DMS114 treated with DMSO at 0.1 percent for 48 hours (cell line): ENCODE results near the gene PRPSAP2.

ENCODE experiments used
- DNase-seq: peaks from one replicate; lab custom pipeline; 2025; ENCODE audit not compliant: unreplicated experiment; lab: John Stamatoyannopoulos, UW

PRPSAP2 gene

DNA sequence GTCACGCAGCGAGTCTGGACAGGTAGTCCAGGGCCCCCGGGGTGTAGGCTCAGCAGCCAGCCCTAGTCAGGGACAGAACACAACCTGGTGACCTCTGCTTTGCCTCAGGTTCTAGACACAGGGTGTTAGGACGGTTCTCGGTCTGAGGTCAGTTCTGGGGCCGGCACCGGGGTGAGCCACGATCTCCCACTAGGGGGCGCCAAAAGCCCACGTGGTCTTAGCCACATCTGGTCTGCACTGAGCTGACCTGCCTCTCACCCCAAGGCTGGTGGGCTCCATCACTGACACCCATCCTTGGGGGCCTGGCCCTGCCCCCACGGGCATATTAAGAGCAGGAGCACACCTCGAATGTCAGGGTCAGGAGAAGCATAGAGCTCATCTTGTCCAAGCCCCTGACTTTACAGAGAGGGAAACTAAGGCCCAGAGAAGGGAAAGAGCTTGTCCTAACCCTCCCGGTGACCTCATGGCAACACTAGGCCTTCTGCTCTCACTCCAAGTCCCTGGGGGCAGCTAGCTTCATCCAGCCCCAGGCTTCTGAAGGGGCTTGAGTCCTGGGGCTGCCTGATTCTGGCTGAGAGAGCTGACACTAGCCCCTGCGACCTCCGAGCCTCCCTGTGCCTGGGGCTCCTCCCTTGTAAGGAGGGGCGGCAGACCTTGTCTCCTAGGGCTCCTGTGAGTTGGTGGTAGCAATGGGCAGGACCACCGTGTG, 103.0 kb downstream of the PRPSAP2 start:
- DNase-seq: no peak

DNA sequence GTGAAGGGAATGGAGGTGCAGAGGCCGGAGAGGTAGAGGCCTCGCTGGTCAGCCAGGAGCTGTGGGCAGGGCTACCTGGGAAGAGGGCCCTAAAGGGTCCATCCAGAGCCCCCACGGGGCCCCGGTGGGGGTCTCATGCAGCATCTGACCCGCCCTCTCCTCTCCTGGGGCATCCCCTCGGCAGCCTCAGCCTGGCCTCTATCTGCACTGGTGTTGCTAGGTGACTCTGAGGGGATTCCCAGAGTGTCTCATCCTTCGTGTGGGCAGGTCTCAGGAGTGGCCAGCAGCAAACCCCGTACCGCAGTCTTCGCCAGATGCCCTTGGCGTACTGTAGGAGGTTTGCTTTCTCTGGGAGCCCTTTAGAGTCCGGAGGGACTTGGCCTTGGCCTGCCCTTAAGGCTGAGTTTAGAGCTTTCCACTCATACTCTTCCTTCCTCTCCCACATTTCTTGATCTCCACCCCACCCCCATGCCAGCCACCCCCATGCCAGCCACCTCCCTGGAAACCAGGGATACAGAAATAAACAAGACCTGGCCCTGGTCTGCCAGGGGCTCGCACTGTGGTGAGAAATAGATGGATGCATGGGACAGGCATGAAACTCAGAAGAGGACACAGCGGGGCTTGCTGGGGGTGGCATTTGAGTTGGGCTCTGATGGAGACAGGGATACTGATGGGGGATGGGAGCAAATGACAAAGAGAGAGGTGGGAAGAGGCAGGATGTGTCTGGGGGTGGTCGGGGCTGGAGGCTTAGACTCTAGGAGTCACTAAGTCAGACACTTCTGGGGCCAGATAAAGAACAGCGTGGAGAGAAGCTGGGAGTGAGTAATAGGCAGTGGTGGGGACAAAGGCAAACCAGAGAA, 103.9 kb downstream of the PRPSAP2 start:
- no peak for DNase-seq

DNA sequence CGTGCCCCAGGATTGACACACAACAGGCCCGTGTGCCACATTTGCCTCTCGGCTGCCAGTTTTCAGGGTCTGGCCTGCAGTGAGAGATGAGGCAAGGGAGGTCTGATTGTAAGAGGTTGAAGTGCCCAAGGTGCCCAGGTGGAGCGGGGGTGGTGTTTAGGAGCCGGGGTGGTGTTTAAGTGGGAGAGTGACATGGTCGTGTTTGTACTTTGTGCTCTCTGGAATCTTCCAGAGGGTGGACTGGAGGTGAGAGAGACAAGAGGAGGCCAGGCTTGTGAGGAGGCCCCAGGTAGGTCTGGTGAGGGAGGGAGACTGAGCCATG, 104.5 kb downstream of the PRPSAP2 start:
- DNase-seq: no peak

DNA sequence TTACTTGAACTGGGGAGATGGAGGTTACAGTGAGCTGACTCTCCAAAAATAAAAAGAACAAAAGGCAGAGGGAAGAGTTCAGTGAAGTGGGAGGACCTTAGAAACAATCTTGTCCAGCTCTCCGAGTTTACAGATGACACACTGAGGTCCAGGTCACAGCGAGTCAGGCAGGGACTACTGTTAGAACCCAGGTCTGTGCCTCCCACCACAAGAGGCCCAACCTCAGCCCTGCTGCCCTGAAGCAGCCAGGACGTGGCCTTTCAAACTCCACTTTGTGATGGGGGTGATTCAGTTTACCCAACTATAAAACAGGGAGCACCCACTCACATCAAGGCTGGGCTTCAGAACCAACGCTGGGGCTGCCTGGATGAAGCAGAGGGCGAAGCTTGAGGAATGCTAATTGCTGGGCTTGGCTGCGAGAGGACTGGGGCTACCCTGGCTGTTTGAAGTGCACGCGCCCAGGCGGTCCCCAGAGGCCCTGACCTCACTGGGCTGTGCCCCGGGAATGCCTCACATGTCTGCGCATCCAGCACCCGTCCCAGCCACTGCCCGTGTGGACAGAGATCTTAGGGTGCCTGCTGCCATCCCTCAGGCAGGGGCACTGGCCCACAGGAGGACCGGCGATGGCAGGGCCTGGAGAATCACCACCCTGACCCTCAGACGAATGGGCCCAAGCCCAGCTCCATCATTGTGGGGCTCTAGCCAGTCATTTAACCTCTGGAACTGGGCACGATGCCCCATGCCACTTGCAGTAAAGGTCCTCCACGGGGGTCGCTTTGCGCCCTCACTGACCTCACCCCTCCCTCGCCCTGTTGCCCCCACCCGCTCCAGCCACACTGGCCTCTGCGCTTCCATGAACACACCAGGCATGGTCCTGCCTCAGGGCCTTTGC, 105.4 kb downstream of the PRPSAP2 start:
- no peak for DNase-seq

DNA sequence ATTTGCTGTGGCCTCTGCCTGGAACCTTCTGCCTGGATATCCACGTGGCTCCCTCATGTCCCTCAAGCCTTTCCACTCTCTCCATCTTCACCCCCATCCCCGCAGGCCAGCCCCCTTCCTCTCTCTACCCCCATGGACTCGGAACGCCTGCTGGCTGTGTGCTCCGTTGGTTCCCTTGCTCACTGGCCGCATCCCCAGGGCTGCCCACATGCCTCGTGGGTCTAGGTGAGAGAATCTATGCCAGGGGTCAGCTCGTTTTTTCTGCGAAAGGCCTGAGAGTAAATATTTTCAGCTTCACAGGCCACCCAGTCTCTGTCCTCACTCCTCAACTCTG, 106.1 kb downstream of the PRPSAP2 start:
- DNase-seq: no peak

GRCh38 chr17:18964550-18964949, 106.6 kb downstream of the PRPSAP2 start:
- no peak for DNase-seq

GRCh38 chr17:18965530-18966236, 107.8 kb downstream of the PRPSAP2 start:
- DNase-seq: no peak

GRCh38 chr17:18966831-18967624, 109.1 kb downstream of the PRPSAP2 start:
- DNase-seq: no peak

- DNase-seq: no peak
Observed at GRCh38 chr17:18967916-18968315, 110.0 kb downstream of the PRPSAP2 start.

DNA sequence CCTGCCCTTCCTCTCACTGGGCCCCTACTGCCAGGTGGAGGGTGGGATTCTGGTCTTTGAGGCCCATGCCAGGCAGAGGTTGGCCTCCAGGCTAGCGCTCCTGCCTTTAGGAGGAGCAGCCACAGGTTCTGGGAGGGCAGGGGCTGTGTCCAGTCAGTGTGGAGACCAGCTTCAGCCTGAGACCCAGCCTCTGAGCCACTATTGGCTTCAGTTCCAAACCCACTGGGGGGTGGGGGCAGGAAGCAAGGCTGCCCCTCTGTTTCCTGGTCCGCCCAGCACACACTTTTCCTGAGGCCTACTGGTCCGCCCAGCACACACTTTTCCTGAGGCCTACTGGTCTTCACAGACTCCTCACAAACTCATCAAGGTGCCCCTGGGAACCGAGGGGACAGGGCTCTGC, 110.4 kb downstream of the PRPSAP2 start:
- DNase-seq: no peak

- no peak for DNase-seq
Observed at GRCh38 chr17:18968945-18969887, 111.3 kb downstream of the PRPSAP2 start.

- DNase-seq: no peak
Observed at GRCh38 chr17:18970582-18971480, 112.9 kb downstream of the PRPSAP2 start.

DNA sequence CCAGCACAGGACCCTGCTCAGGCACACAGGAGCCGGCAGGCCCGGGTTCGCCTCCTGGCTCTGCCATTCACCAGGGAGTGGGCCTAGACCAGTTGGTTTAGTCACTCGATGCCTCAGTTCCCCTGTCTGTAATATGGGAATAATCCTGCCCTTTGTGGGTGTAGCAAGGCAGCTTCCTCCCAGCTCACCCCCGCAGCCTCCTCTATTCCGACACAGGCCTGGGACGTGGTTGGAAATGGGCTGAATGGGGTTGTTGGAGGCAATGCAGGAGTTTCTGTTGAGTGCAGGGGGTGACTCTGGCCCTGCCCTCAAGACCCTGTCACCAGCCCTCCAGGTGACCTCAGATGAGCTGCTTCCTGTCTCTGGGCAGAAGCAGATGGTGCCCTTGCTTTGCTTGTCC, 113.9 kb downstream of the PRPSAP2 start:
- no peak for DNase-seq

- no peak for DNase-seq
Observed at GRCh38 chr17:18974407-18975149, 116.6 kb downstream of the PRPSAP2 start.

GRCh38 chr17:18975597-18975996, 117.7 kb downstream of the PRPSAP2 start:
- no peak for DNase-seq

DNA sequence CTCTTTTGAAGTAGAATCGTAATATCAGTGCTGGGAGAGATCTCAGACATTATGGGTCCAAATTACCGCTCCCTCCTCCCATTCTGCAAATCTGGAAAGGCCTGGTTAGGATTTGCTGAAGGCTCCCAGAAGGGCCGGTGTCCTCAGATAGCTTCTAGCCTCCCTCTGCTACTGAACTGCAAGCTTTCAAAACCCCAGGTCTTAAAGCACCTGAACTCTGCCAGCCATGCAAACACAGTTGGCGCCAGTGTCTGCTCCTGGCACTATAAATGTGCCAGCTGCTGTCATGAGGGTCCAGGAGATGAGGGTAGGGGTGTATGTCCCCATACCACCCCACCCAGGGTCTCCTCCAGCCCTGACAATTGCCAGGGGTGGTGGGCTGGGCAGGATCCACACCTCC, 118.3 kb downstream of the PRPSAP2 start:
- DNase-seq: no peak

GRCh38 chr17:18977021-18977420, 119.1 kb downstream of the PRPSAP2 start:
- DNase-seq: no peak
